Glomerular visceral epithelial cell (primary cell): ENCODE results near the gene AKAP6.
"Not testable (repeated sequence)": the region's sequence is repeated elsewhere in the genome, so short reads cannot be mapped to it uniquely, and the experiment has no call there.

ENCODE experiments used
- DNase-seq: peaks from one replicate; pipeline ENCODE4 v3.0.0-alpha.2; 2016; ENCODE audit errors: extremely low spot score

AKAP6 gene

DNA sequence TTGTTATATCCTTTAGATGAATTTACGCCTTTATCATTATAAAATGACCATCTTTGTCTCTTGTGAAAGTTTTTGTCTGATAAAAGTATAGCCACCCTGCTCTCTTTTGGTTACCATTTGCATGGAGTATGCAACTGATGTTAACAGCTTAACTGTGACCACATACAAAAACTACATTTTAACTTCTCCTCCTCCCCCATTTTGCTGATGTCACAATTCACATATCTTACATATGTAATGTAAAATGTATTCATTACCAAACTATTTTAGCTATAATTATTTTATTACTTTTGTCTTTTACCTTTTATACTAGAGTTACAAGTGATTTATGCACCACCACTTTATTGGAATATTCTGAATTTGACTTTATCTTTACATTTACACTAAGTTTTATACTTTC is 425.1 kb downstream of the AKAP6 start:
- no peak for DNase-seq

GRCh38 chr14:32756173-32756572 is 427.1 kb downstream of the AKAP6 start:
- no peak for DNase-seq

DNA sequence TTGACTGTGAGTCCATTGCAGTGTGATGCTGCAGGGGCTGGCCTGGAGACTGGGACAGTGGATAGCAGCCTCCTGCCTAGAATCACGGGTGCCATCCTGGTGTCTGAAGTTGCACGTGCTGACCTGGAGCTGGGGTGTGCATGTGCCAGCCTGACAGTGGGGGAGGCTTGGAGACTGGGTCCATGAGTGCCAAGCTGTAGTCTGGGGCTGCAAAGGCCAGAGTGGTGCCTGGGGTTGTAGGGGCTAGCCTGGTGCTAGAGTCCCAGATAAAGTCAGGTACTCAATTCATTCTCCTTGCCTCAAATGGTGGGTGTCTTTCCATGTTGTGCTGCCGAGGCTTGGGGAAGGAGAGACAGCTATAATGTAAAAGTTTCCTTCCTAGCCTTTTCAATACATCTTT is 427.7 kb downstream of the AKAP6 start:
- DNase-seq, result no peak

DNA sequence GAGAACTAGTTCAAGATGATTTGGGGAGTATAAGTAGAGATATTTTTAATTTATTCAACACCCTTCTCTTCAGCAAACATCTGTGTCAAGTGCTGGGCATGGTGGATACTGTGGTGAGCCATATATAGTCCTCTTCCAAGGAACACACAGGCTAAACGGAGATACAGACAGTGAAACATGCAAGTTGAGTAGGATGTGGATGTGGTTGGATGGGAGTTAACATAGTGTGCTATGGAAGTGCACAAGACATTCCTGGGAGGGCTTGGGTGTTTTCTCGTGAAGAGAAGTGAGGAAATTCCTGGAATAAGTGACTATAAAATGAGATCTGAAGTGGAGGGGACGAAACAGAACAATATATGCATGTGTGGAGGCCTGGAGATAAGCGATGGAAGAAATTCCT is 428.5 kb downstream of the AKAP6 start:
- DNase-seq, result no peak

DNA sequence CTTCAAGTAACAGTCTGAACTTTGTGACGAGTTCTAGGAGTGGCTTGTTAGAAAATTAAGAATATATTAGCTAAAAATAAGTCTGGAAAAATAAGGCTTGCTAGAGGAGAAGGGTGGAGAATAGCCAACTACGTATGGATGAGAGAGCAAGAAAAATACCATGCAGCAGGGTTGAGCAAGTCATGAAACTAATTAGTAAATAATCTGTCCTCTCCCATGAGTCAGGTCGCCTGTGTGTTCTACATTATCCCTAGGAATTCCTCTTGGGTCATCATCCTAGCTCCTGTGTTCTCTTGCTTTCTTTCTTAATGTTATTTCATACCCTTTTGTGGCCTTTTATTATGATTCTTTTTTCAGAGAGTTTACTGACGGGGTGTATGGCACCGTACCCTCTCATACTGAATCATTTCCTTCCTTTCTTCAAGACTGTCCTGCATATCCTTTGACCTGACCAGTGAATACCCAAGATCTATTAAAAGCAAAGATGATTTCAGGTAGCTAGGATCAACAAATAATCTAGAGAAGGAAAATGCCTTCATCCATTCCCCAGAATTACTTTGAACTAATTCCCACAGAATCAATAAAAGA is 432.4 kb downstream of the AKAP6 start:
- DNase-seq, result no peak

DNA sequence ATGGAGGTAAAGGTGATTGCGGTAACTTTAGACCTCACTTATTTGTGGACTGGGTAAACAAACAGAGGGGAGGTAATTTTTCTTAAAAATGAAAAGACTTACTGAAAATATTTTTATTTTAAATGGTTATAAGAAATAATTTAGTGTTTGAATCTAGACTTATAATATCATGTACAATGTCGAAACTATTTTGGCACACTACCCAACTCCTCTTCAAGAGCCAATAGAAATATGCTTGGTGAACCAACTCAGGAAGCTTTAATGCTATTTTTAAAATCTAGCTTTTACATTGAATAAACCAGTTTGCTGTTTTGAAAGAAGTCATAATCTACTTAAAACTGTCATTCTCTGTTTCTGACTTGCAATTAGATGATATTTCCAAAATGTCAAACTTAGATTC is 433.8 kb downstream of the AKAP6 start:
- no peak for DNase-seq

DNA sequence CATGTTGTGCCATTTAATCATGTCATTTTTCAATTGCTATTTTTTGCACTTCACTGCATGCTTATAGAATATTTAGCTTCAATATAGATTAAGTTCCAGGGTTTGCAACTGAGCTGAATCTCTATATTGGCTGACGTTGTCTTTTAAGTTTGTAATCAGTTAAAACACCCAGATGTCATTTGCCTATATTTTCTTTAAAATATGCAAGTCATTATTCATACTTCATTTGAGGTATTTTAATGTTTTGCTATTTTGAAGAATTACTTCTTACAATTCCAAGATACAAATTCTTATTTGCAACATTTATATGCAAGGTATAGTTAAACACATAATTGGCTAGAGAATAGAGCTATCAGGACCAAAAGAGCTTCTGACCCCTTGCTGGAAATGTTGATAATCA is 434.6 kb downstream of the AKAP6 start:
- no peak for DNase-seq

- DNase-seq, result no peak
Measured at GRCh38 chr14:32764131-32764530, 435.0 kb downstream of the AKAP6 start.

DNA sequence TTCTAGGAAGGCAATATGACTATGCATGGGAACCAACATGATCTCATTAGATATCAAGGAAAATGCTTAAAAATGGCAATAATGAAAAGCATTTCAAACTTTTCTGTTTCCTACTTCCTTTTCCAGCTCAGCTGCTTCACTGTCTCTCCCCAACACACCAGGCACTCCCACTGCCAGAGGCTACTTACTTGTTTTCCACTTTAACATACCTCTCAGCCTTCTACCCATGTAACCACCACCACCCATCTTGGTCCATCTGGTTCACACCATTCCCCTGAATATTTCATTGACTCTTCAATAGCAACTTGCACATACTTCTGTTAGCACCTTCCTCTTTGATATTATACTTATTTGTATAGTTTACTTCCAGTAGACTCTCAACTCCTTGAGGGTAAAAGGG is 441.3 kb downstream of the AKAP6 start:
- no peak for DNase-seq

DNA sequence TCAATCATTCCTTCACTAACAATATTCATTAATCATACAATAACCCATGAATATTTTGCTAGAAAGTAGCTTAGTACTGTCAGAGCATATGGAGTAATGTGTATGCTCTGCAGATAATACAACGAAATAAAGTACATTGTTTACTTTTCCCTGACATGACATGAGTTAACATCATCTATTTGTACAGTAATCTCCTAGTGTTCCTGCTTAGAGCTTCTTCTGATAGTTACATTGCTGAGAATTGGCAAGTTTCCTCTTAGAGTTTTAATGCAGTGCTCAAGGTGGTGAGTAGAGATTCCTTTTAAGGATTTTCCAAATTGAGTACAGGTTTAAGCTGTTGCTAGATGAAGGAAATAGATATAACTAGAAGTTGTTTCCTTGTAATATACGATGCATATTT is 445.1 kb downstream of the AKAP6 start:
- DNase-seq, result no peak

GRCh38 chr14:32779840-32780239 is 450.7 kb downstream of the AKAP6 start:
- no peak for DNase-seq

GRCh38 chr14:32784405-32784804 is 455.3 kb downstream of the AKAP6 start:
- DNase-seq, result no peak

DNA sequence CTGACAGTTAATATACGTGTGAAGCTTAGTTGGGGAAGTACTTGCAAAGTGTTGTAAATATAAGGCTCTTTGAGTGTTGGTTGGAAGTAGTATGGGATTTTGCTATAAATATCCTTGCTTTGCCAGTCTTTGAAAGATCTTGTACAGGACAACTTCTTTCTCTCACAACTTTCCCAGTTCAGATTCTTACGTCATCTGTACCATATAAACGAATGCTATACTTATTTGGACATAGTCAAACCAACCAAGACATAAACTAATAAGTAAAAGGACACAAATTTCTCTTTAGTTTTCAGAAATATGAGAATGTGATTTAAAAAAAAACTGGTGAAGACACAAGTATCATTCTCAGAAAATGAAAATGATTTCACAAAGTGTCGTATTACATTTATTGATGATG is 456.5 kb downstream of the AKAP6 start:
- no peak for DNase-seq

DNA sequence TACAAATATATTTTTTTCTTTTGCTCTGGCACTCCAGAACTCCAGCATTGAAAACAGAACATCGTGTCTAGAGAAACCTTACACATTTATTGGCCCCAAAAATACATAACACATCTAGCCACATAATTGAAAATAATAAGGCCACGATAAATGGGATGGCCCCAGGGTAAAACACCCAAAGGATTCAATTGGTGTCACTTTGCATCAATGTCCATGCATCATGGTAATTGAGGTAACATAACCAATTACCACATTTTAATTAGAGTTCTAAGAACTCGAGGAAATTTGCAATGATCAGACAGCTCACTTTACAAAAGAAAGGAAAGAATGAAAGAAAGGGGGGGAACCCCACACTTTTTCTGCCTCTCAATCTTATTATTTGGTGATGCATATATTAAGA is 457.8 kb downstream of the AKAP6 start:
- DNase-seq, result no peak

DNA sequence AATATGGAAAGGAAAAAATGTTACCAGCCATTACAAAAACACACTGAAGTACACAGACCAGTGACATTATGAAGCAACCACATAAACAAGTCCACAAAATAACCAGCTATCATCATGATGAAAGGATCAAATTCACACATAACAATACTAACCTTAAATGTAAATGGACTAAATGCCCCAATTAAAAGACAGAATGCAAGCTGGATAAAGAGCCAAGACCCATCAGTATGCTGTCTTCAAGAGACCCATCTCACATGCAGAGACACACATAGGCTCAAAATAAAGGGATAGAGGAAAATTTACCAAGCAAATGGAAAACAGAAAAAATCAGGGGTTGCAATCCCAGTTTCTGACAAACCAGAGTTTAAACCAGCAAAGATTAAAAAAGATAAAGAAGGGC is 463.9 kb downstream of the AKAP6 start:
- not testable (repeated sequence) for DNase-seq

DNA sequence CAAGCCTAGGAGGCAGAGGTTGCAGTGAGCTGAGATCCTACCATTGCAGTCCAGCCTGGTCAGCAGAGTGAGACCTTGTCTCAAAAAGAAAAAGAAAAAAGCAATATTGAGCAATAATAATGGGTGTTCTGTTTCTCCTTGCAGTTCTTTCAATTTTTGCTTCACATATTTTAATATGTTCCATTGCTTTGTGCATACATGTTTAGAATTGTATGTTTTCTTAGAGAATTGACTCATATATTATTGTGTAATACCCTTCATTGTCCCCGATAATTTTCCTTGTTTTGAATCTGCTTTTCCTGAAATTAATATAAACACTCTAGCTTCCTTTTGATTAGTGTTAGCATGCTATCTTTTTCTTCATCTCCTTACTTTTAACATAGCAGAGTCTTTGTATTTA is 471.2 kb downstream of the AKAP6 start:
- no peak for DNase-seq

- DNase-seq, result no peak
Measured at GRCh38 chr14:32802295-32802694, 473.2 kb downstream of the AKAP6 start.

DNA sequence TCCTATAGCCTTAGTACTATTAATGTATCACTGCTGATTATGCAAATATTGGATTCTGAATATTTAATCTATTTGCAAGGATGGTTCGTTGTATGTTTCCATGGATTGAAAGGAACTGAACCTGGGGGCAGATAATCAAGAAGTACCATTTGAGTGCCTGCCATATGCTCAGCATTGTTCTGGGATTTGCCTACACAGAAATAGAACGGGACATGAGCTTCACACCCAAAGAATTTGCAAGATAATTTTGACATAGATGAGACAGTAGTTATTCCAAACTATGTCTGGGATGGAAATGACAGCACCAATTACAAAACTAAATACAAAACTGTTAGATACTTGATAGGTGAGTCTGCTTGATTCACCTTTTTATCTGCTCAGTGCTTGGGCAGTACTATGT is 476.9 kb downstream of the AKAP6 start:
- DNase-seq, result no peak

DNA sequence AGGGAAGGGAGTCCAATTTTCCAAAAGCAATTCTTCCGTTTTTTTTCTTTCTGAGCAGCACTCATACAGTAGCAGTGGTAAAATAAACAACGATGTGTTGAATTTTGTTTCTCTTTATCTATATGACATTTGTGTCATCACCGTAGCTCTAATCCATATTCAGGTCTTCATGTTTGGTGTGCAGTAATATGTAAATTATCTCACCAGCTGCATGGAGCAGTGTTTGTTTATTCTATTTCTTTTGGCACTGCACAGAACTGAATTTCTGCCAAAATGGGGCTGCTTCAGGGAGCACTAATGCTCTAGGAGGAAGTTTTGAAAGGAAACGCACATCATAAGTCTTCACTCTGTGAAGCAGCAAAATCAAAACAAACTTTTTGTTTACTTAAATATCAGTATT is 479.5 kb downstream of the AKAP6 start:
- DNase-seq, result no peak

DNA sequence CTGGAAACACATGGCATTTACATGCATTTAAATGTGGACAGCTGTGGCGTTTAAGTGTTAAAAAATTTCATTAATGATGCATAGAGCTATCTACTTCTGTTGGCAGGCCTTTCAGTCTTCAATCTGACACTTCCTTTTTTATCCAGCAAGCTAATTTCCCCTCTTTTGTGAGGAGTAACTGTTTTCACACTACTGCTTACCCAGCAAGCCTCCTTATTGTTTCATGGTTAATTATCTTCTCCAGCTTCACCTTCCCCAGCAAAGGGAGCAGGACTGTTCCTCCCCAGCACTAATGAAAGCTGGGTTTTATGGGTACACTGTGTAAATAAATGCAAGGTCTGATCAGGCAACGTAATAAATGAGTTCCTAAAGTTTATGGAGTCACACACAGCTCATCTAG is 480.2 kb downstream of the AKAP6 start:
- no peak for DNase-seq

DNA sequence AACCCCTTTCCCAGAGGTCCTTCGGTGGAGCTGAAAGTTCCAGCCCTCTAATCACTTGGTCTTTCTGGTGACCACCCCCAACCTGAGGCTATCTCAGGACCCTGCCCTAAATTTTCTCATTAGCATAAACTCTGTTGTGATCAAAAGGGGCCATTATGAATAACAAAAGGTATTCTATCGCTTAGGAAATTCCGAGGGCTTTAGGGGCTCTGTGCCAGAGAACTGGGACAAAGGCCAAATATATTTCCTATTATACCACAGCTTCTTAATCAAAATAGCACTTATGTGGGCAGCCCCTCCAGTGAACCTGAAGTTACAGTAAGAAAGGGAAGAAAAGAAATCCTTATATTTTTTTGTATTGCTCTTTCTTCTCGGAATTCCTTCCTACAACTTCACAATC is 484.3 kb downstream of the AKAP6 start:
- no peak for DNase-seq

- no peak for DNase-seq
Measured at GRCh38 chr14:32814721-32815120, 485.6 kb downstream of the AKAP6 start.

- DNase-seq, result no peak
Measured at GRCh38 chr14:32816588-32816987, 487.5 kb downstream of the AKAP6 start.

GRCh38 chr14:32817780-32818179 is 488.7 kb downstream of the AKAP6 start:
- no peak for DNase-seq

GRCh38 chr14:32818581-32818980 is 489.5 kb downstream of the AKAP6 start:
- DNase-seq, result no peak
